NCI-H748 (cell line): Measurements from ENCODE around the gene CCDC57.

Experiments
- DNase-seq: peaks from one replicate; lab custom pipeline; 2025; ENCODE audit not compliant: unreplicated experiment; lab: John Stamatoyannopoulos, UW

Gene CCDC57

DNA sequence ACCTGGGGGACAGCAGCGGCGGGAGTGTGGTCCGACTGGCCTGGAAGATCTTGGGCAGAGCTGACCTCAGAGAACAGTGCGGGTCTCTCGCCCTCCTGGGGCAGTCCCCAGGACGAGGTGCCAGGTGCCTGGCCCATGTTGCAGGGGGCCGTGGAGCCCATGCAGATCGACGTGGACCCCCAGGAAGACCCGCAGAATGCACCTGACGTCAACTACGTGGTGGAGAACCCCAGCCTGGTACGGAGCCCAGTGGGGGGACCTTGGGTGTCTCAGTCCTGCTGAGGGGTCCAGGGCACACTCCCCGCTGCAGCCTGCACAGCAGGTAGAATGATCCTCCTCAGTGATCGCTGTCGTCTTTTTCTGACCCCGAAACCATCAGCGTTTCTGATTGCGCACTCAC is 159.5 kb downstream of the CCDC57 start:
- no peak for DNase-seq

DNA sequence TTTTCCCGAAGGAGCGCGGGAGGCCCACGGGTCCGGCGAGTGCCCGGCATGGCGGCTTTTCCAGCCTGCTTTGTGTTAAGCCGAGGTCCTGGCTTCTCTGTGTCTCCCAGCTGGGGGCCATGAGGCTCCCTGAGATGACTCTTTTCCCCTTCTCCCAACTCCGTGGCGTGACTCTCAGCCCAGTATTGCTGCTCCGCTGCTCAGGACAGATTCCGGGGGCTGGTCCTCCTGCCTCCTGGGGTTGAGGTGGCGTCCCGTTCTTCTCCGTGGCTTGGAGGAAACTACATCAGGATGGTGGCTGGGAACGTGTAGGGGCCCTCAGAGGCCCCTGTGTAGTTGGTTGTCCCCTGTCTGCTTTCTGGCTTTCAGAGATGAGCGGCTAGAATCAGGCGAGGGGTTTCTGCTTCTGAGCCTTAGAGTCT is 160.0 kb downstream of the CCDC57 start:
- DNase-seq: no peak

DNA sequence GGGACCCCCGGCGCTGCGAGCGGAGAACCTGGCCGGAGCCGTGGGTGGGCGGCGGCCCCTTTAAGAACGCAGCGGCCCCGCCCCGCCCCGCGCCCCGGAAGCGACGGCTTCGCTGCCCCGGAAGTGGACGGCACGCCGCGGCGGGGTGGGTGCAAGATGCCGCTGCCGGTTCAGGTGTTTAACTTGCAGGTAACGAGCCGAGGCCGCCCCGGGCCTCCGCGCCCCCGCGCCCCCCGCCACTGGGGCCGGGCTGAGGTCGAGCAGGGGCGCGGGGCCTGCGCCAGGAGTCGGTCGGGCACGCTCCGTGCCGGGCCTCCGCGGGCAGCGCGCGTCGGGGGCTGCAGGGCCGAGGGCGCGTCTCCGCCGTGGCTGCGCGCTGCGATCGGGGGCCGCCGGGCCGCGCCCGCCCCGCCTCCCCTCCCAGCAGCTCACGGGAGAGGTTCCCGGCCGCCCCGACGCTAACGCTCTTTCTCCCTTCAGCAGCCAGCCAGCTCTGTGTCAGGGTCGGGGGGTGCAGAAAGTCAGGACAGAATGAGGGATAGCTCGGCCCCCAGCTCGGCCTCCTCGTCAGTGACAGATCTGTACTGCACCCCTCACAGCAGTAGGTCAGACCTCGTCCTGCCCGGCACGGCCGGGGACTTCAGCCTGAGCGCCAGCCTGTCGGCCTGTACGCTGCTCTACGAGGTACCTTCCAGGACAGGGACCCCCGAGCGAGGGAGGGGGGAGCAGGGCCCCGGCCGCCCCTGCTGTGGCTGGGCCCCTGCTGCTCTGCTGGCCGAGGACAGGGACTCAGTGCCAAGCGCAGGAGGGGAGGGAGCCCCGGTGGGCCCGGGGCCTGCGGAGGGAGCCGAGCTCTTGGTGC is 160.6 kb downstream of the CCDC57 start, which contains the start of the genes GPS1 and RFNG:
Gene GPS1, plus strand, starts transcription at position 123 of the 862 bp plus-strand sequence. Its CDS starts 34 bp downstream, at position 157.
Gene RFNG, minus strand, starts transcription at position 36 of the 862 bp plus-strand sequence. CDS start 45 bp downstream, outside the sequence.
- peak; percentile 72 for DNase-seq
